ENCODE results near the gene GOLGA8H.
"Not testable (repeated sequence)": the region's sequence is repeated elsewhere in the genome, so short reads cannot be mapped to it uniquely, and the experiment has no call there.

The GOLGA8H gene, protein sequence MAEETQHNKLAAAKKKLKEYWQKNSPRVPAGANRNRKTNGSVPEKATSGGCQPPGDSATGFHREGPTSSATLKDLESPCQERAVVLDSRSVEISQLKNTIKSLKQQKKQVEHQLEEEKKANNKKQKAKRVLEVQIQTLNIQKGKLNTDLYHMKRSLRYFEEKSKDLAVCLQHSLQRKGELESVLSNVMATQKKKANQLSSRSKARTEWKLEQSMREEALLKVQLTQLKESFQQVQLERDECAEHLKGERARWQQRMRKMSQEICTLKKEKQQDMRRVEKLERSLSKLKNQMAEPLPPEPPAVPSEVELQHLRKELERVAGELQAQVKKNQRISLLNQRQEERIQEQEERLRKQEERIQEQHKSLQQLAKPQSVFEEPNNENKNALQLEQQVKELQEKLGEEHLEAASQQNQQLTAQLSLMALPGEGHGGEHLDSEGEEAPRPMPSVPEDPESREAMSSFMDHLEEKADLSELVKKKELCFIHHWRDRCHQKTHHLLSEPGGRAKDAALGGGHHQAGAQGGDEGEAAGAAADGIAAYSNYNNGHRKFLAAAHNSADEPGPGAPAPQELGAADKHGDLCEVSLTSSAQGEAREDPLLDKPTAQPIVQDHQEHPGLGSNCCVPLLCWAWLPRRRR

DNA sequence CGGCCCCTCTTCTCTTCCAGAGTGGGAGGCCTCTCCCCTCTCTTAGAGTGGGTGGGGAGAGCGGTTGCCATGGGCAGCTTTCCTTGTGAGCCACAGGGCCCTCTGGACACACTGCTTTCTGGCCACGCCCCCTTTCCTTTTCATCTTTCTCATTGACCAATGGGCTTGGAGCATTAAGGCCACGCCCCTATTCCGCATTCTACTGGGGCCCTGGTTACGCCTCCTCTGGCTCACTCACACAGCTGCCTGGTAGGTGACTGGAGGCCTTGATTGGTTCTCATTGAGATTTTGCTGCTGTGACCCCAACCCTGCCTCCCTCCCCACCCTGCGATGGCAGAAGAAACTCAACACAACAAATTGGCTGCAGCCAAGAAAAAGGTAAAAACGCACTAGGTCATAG, at the start of gene GOLGA8H:
GOLGA8H (plus strand) TSS at position 233 of the 400 bp plus-strand sequence; CDS start at position 331, 98 bp downstream.
- H3K4me3 ChIP-seq (ENCODE audit: low read length); H3K36me3 ChIP-seq (ENCODE audit: insufficient read depth, low read length); H3K4me1 ChIP-seq (ENCODE audit: insufficient read depth, low read length); H2AFZ ChIP-seq (ENCODE audit: low read depth, low read length); H3K9me3 ChIP-seq (ENCODE audit: low read length); H3K27me3 ChIP-seq (ENCODE audit: insufficient read depth, low read length): not testable (repeated sequence)

DNA sequence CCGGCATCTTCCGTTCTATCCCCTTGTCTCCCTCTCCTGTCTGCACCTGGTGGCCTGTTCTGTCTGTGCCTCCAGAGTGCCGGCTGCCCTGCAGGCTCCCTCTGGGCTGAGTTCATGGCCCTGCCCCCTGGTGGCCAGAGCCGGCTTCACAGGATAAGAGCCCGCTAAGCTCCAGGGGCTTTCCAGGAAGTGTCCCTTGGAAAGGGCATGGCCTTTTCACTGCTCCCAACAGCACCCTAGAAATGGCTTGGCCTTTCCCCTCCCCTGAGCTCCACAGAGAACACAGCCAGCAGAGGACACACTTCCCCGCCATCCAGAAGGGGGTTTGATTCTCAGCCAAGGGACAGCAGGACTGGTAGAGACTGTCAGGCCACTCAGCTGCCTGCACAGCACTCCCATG, 36.9 kb upstream of the GOLGA8H start:
- not testable (repeated sequence) for H2AFZ ChIP-seq (ENCODE audit: low read depth, low read length); H3K4me3 ChIP-seq (ENCODE audit: low read length); H3K9me3 ChIP-seq (ENCODE audit: low read length); H3K27me3 ChIP-seq (ENCODE audit: insufficient read depth, low read length); H3K36me3 ChIP-seq (ENCODE audit: insufficient read depth, low read length); H3K4me1 ChIP-seq (ENCODE audit: insufficient read depth, low read length)

DNA sequence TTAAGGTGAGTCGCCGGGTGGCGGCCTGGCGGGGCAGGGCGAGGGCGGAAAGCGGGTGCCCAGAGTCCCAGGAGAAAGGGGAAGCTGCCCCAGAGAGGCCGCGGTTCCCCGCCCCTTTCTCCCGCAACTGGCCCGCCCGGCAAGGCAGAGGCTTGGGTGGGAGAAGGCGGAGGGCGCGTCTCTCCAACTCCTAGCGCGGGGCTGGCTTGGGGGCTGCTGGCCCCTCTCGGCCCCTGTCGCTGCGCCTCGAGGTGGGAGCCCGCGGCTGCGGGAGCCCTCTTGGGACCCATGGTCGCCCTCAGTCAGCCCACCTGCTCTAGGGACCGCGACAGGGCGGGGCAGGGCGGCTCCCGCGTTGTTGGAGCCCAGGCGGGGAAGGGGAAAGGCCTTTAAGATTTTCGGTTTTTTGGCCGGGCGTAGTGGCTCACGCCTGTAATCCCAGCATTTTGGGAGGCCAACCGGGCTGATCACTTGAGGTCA, 30.8 kb upstream of the GOLGA8H start:
- not testable (repeated sequence) for H3K36me3 ChIP-seq (ENCODE audit: insufficient read depth, low read length); H3K9me3 ChIP-seq (ENCODE audit: low read length); H3K27me3 ChIP-seq (ENCODE audit: insufficient read depth, low read length); H3K4me1 ChIP-seq (ENCODE audit: insufficient read depth, low read length); H2AFZ ChIP-seq (ENCODE audit: low read depth, low read length)
- peak overlapping the region; percentile 34 for H3K4me3 ChIP-seq (ENCODE audit: low read length)

DNA sequence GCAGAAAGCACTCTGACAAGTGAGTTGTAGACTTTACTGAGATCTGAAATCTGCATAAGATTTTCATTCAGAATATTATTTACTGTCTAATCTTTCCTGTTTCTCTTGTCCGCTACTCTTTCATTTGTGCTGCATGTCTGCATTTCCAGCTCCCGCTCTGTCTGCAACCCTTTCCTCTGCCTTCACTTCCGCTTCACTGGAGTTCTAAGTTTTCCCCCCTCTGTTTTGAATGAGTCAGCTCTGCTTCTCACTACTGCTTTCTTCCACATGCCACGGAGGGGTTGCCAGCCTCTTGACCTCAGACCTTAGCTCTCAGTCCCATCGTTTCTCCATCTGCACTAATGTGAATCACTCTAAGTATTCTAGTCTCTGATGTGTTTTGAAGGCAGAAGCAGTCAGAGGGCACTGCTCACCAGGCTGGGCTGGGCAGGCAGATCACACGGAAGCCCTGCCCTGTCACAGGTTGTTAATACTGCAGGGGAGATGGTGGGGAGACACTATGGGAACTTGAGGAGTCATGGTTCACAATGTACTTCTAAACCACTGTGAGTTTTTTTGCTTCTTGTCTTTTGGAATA, 24.3 kb upstream of the GOLGA8H start:
- H3K36me3 ChIP-seq (ENCODE audit: insufficient read depth, low read length); H3K4me1 ChIP-seq (ENCODE audit: insufficient read depth, low read length); H2AFZ ChIP-seq (ENCODE audit: low read depth, low read length); H3K4me3 ChIP-seq (ENCODE audit: low read length); H3K27me3 ChIP-seq (ENCODE audit: insufficient read depth, low read length); H3K9me3 ChIP-seq (ENCODE audit: low read length): not testable (repeated sequence)

DNA sequence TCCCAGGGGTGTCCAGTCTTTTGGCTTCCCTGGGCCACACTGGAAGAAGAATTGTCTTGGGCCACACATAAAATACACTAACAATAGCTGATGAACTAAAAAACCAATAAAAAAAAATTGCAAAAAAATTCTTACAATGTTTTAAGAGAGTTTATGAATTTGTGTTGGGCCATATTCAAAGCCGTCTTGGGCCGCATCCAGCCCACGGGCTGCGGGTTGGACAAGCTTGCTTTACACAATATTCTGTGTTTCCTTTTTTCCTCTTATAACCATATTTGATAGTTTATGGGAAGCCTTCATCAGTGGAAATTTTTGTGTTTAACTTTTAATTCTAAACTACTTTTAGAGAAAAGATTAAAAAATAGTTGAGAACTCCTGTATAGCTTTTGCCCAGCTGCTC, 23.1 kb upstream of the GOLGA8H start:
- H3K9me3 ChIP-seq (ENCODE audit: low read length) = not testable (repeated sequence)

DNA sequence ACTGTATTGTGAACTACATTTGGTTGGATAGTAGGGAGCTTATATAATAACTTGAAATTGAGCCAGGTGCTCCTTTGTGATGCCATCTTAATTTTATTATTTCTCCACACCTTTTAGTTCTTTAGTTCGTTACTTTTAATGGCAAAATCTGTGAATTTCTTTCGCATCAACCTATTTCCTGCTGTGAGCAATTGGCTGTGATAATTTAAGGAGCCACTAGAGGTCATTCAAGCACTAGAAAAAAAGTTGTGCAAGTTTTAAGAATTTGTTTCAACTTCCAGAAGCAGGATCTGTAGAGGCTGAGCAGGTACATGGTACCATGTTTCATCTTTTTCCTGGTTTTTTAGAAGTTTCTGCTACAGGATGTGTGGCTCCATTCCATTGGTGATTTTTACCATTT, 4.9 kb upstream of the GOLGA8H start:
- H3K4me1 ChIP-seq (ENCODE audit: insufficient read depth, low read length); H3K9me3 ChIP-seq (ENCODE audit: low read length); H3K4me3 ChIP-seq (ENCODE audit: low read length); H3K36me3 ChIP-seq (ENCODE audit: insufficient read depth, low read length); H3K27me3 ChIP-seq (ENCODE audit: insufficient read depth, low read length); H2AFZ ChIP-seq (ENCODE audit: low read depth, low read length): not testable (repeated sequence)

More for the DNA sequence above, 23.1 kb upstream of the GOLGA8H start:
- not testable (repeated sequence) for H3K36me3 ChIP-seq (ENCODE audit: insufficient read depth, low read length); H2AFZ ChIP-seq (ENCODE audit: low read depth, low read length); H3K4me3 ChIP-seq (ENCODE audit: low read length); H3K4me1 ChIP-seq (ENCODE audit: insufficient read depth, low read length); H3K27me3 ChIP-seq (ENCODE audit: insufficient read depth, low read length)

DNA sequence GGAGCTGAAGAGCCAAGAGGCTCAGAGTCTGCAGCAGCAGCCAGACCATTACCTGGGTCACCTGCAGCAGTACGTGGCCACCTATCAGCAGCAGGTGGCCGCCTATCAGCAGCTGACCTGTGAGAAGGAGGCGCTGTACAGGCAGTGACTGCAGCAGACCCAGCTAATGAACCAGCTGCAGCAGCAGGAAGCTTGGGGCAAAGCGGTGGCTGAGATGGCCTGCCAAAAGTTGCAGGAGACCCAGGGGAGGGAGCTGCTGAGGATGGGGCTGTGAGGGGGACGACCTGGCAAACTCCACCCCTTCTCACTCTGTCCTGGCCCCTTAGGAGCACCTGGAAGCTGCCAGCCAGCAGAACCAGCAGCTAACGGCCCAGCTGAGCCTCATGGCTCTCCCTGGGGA, 8.4 kb downstream of the GOLGA8H start:
- H2AFZ ChIP-seq (ENCODE audit: low read depth, low read length); H3K4me1 ChIP-seq (ENCODE audit: insufficient read depth, low read length); H3K36me3 ChIP-seq (ENCODE audit: insufficient read depth, low read length); H3K27me3 ChIP-seq (ENCODE audit: insufficient read depth, low read length); H3K4me3 ChIP-seq (ENCODE audit: low read length); H3K9me3 ChIP-seq (ENCODE audit: low read length): not testable (repeated sequence)

DNA sequence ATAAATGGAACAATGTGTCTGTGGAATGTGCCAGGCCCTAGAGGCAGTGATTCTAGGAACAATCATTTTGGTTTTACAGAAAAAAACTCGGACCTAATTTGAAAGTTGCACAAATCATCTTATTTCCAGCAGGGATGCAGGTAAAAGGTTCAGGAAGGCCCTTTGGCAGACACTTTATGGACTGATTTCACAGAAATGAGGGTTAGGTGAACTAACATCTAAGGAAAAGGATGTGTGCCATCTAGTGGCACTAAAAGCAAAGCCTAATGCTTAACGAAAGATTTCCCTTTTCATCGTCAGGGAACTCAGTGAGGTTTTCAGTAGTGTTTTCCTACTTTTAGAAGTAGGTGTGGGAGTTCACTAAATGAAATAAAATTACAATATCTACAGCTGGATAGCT, 17.5 kb downstream of the GOLGA8H start:
- H3K9me3 ChIP-seq (ENCODE audit: low read length); H2AFZ ChIP-seq (ENCODE audit: low read depth, low read length); H3K27me3 ChIP-seq (ENCODE audit: insufficient read depth, low read length); H3K36me3 ChIP-seq (ENCODE audit: insufficient read depth, low read length); H3K4me3 ChIP-seq (ENCODE audit: low read length); H3K4me1 ChIP-seq (ENCODE audit: insufficient read depth, low read length): not testable (repeated sequence)

DNA sequence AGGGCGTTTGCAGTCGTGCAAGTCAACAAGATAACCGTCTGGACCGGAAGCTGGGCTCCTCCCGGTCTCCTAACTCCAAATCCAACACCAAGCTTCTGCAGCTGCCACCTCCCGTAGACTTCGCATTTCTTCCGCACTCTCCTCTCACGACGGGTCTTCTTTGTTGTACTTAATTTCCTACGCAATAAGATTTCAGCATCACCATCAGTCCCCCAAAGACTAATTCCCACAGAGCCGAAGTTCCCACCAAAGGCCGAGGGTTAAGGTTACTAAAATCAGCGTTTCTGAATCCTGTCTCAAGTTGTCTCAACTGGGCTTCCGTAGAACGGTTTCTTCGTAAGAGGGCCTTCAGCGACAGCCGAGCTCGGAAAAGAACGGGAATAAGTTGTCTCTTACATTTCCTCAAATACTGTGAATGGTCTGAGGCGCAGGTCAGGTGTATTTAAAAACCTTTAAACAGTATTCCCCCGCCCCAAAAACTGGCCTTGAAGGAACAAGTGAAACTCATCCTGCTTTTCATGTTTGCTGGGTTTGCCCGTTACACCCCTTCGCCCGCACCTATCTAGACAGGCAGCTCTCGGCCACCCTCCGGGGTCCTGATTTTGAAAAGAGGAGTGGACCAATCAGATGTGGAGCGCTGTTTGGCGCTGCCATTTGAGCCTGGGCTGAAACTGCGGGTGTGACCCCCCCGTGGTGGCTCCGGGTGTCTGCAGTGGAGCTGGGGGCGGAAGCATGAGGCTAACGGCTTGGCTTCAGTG, 21.8 kb downstream of the GOLGA8H start, which contains the start of gene ARHGAP11B:
ARHGAP11B (plus strand) TSS at position 693 of the 758 bp plus-strand sequence.
- not testable (repeated sequence) for H3K4me1 ChIP-seq (ENCODE audit: insufficient read depth, low read length); H3K36me3 ChIP-seq (ENCODE audit: insufficient read depth, low read length); H3K27me3 ChIP-seq (ENCODE audit: insufficient read depth, low read length); H3K9me3 ChIP-seq (ENCODE audit: low read length)
- Histone ChIP-seq H2AFZ (ENCODE audit: low read depth, low read length) (peak within 1 kb of the TSS; percentile 27), H3K4me3 (ENCODE audit: low read length) (peak within 1 kb of the TSS; percentile 61)

DNA sequence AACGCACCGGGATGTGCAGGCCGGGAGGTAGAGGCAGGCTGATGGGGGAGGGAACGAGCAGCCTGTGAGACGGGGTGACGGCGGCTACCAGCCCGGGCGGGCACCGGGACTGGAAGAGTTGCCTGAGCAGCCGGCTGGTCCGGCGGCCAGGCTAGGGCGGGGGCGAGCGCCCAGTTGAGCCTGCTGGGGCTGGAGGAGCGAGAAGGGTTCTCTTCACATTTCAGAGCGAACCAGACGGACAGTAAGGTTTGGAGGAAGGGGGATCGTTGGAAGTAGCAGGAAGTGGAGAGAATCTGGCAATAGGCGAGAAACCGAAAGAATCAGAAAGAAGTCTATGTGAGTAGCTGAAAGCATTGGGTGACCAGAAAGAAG, 22.4 kb downstream of the GOLGA8H start:
- H3K4me3 ChIP-seq (ENCODE audit: low read length) = peak overlapping the region; percentile 56
- H3K4me1 ChIP-seq (ENCODE audit: insufficient read depth, low read length); H3K9me3 ChIP-seq (ENCODE audit: low read length); H3K36me3 ChIP-seq (ENCODE audit: insufficient read depth, low read length); H3K27me3 ChIP-seq (ENCODE audit: insufficient read depth, low read length): not testable (repeated sequence)
- peak overlapping the region; percentile 27 for H2AFZ ChIP-seq (ENCODE audit: low read depth, low read length)

DNA sequence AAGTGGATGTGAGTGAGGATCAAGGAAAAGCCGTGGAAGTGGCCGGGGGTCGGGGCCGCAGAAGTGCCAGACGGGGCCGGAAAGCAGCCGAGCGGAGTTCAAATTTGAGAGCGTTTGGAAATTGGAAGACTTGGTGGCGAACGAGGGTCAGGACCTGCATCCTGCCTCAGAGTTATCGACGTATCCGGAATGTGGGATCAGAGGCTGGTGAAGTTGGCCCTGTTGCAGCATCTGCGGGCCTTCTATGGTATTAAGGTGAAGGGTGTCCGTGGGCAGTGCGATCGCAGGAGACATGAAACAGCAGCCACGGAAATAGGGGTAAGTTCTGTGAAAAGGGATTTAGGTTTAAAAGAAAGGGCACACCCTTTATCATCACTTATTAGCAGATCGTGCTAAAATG, 22.8 kb downstream of the GOLGA8H start:
- not testable (repeated sequence) for H3K36me3 ChIP-seq (ENCODE audit: insufficient read depth, low read length)

DNA sequence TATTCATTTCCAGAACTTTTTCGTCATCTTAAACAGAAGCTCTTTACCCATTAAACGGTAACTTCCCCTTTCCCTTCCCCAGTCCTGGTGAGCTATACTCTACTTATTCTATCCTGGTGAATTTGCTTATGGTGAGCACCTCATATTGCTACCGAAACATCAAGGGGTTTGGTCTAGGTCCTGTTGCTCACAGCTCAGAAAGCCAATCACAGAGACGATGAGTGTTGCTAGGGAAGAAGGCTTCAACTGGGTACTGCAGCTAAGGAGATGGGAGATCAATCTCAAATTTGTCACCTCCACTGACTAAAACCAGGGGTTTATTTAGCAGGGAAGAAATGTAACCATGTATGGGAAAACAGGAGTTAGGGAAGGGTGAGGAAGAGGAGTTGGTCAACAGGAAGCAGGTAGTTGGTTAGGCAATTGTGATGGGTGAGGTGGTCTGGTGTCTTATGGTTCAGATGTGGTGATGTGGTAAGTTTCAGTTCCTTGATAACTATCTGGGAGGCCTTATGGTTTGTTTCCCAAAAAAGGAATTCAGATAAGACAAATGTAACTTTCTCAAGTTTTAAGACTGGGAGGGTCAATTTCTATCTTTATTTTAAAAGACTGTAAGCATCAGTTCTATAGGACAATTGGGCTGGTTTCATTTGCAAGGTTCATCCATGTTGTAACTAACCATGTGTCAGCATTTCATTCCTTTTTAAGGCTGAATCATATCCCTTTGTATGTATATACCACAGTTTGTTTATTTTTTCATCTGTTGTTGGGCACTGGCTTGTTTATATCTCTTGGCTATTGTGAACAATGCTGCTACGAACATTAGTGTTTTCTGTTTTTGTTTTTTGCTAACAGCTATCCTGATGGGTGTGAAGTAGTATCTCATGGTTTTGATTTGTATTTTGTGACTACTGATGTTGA, 46.4 kb downstream of the GOLGA8H start:
- Histone ChIP-seq H3K36me3 (ENCODE audit: insufficient read depth, low read length) (peaks cover 31% of the 10 kb centered on the region), H3K9me3 (ENCODE audit: low read length) (no peaks in the 10 kb centered on the region), H2AFZ (ENCODE audit: low read depth, low read length) (no peak overlapping the region), H3K4me1 (ENCODE audit: insufficient read depth, low read length) (no peaks in the 10 kb centered on the region), H3K27me3 (ENCODE audit: insufficient read depth, low read length) (no peaks in the 10 kb centered on the region), H3K4me3 (ENCODE audit: low read length) (no peak overlapping the region)

More for the DNA sequence above, 22.8 kb downstream of the GOLGA8H start:
- not testable (repeated sequence) for H3K9me3 ChIP-seq (ENCODE audit: low read length); H3K27me3 ChIP-seq (ENCODE audit: insufficient read depth, low read length); H3K4me1 ChIP-seq (ENCODE audit: insufficient read depth, low read length)
- peak overlapping the region; percentile 56 for H3K4me3 ChIP-seq (ENCODE audit: low read length)
- peak overlapping the region; percentile 27 for H2AFZ ChIP-seq (ENCODE audit: low read depth, low read length)

All from neuron (in vitro differentiated cells).